HFF-Myc (cell line): ENCODE results near the gene ACBD6.

Experiments used
- DNase-seq: peaks from one replicate; pipeline ENCODE4 v3.0.0-alpha.2; 2011; ENCODE audit warnings: low read depth; ENCODE audit errors: extremely low read depth
- H3K4me3 ChIP-seq: replicated peaks from 2 replicates; pipeline ENCODE4 v1.5.1; 2011; ENCODE audit warnings: low read depth, mild to moderate bottlenecking, control low read depth, low read length
- TF ChIP-seq, protein P1 (sequence below): IDR thresholded peaks from 2 replicates; pipeline ENCODE4 v1.5.1; 2012; ENCODE audit warnings: mild to moderate bottlenecking, low read depth, low read length, control low read depth; ENCODE audit errors: missing control alignments

The ACBD6 gene

GRCh38 chr1:180385144-180385543, 117.2 kb downstream of the ACBD6 start:
- TF ChIP-seq, protein P1, sequence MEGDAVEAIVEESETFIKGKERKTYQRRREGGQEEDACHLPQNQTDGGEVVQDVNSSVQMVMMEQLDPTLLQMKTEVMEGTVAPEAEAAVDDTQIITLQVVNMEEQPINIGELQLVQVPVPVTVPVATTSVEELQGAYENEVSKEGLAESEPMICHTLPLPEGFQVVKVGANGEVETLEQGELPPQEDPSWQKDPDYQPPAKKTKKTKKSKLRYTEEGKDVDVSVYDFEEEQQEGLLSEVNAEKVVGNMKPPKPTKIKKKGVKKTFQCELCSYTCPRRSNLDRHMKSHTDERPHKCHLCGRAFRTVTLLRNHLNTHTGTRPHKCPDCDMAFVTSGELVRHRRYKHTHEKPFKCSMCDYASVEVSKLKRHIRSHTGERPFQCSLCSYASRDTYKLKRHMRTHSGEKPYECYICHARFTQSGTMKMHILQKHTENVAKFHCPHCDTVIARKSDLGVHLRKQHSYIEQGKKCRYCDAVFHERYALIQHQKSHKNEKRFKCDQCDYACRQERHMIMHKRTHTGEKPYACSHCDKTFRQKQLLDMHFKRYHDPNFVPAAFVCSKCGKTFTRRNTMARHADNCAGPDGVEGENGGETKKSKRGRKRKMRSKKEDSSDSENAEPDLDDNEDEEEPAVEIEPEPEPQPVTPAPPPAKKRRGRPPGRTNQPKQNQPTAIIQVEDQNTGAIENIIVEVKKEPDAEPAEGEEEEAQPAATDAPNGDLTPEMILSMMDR: no peak
- no peak for DNase-seq
- no peak overlapping the region for H3K4me3 ChIP-seq

DNA sequence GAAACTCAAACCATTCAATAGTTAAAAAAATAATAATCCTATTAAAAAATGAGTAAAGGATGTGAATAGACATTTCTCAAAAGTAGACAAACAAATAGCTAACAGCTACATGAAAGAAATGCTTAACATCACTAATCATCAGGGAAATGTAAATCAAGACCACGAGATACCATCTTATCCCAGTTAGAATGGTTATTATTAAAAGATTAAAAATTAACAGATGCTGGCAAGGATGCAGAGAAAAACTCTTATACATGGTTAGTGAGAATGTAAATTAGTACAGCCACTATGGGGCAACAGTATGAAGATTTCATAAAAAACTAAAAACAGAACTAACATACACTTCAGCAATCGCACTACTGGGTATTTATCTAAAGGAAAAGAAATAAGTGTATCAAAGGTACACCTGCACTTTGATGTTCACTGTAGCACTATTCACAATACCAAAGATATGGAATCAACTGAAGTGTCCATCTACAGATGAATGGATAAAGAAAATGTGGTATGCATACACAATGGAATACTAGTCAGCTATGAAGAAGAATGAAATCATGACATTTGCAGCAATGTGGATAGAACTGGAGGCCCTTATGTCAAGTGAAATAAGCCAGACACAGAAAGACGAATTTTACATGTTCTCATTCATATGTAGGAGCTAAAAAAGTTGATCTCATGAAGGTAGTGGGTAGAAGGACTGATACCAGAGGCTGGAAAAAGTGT, 117.9 kb downstream of the ACBD6 start:
- no peak overlapping the region for H3K4me3 ChIP-seq
- no peak for DNase-seq
- TF ChIP-seq, protein P1: no peak

GRCh38 chr1:180382326-180383115, 119.9 kb downstream of the ACBD6 start:
- DNase-seq: no peak
- TF ChIP-seq, protein P1: no peak
- no peak overlapping the region for H3K4me3 ChIP-seq

- TF ChIP-seq, protein P1: no peak
- H3K4me3 ChIP-seq: no peak overlapping the region
- no peak for DNase-seq
Observed at GRCh38 chr1:180381184-180381580, 121.2 kb downstream of the ACBD6 start.

- TF ChIP-seq, protein P1: no peak
- DNase-seq: no peak
- H3K4me3 ChIP-seq: no peak overlapping the region
Observed at GRCh38 chr1:180380259-180381183, 121.9 kb downstream of the ACBD6 start.

- TF ChIP-seq, protein P1: no peak
- DNase-seq: no peak
- no peak overlapping the region for H3K4me3 ChIP-seq
Observed at GRCh38 chr1:180376800-180377199, 125.6 kb downstream of the ACBD6 start.
